ENCODE data around the gene DARS2.
"Not testable (repeated sequence)": the region's sequence is repeated elsewhere in the genome, so short reads cannot be mapped to it uniquely, and the experiment has no call there.

The DARS2 gene

DNA sequence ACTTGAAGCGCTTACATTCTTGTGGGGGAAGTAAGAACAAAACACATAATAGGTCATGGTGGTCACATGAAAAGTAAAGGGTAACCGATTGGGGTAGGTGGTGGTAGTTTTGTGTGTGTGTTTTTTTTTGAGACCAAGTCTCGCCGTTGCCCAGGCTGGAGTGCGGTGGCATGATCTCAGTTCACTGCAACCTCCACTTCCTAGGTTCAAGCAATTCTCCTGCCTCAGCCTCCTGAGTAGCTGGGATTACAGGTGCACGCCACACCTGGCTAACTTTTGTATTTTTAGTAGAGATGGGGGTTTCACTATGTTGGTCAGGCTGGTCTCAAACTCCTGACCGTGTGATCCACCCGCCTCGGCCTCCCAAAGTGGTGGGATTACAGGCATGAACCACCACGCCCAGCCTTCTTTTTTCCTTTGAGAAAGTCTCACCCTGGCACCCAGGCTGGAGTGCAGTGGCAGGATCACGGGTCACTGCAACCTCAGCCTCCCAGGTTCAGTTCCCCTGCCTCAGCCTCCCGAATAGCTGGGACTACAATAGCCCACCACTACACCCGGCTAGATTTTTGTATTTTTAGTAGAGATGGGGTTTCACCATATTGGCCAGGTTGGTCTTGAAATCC, 37.8 kb downstream of the DARS2 start:
- not testable (repeated sequence) for DNase-seq (ENCODE audit: low read depth)

DNA sequence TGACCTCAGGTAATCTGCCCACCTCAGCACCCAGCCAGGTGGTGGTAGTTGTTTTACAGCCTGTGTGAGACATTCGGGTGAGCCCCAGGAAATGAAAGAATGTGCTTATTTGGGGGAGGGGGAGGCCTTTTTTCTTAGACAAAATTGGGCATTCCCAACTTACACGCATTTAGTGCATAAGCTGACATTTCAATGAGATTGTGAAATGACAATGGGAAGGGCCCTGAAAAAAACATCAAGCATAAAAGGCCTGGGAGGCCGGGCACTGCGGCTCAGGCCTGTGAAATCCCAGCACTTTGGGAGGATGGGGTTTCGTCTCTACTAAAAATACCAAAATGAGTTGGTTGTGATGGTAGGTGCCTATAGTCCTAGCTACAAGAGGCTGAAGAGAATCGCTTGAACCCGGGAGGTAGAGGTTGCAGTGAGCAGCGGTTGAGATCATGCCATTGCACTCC, 38.3 kb downstream of the DARS2 start:
- no peak for DNase-seq (ENCODE audit: low read depth)

DNA sequence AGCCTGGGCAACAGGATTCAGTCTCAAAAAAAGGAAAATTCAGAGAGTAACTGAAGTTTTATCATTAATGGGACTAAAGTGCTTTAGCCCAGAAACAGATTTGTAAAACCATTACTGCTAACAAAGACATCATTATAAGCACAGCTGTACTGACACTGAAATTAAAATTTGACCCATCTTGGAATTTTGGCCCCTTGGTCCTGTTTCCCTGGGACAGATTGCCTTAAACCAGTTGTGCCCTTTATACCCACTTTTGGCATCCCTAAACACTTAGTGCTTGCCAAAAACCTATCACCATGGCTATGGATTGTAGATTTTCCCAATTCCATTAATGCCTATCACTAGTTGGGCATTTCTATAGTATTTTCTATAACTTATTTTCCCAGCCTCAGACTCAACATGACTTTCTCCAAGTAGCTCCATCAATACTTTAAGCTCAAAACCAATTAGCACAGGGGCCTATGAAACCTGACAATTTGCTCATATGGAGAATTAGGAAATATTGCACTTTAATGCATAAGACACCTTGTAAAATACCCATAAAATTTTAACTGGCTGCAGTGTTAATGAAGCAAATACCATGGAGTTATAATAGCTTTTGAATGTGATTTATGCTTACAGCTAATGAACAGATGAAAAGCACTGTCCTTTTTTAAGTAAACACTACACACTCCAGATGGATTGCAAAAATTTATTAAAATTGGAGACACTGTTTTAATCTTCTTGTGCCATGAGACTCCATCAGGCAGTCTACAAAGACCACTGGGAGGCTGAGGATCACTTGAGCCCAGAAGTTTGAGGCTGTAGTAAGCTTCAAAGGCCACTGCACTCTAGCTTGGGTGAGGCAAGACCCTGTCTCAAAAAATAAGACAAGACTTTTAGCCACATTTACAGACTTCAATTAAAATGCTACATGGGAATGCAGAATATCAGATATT, 39.0 kb downstream of the DARS2 start:
- DNase-seq (ENCODE audit: low read depth), result no peak

DNA sequence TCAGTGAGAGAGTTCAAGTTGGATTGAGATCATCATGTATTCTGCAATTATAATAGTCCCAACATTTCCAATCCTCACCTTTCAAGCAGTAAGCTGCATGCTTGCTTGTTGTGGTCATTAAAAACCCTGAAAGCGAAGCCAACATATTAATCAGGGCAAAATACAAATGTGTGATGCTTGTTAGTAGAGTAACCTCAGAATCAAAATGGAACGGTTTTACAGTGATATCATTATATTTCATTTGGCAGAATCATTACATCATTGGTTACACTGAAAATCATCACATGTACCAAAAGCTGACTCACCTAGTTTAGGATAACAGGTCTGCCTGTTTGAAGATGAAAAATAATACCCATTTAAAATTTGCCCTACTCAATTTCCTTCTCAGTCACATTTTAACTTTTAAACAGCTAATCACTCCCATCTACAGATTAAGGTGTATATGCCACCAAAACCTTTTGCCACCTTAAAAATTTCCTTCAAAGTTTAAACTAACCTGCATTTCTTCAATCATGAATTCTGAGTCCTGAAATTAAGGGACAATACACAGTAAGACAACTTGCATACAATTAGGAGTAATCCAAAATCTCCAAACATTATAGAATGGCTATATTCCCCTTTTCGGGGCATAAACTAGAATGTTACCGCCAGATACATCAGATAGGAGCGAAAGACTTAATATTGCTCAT, 39.9 kb downstream of the DARS2 start:
- DNase-seq (ENCODE audit: low read depth), result no peak

DNA sequence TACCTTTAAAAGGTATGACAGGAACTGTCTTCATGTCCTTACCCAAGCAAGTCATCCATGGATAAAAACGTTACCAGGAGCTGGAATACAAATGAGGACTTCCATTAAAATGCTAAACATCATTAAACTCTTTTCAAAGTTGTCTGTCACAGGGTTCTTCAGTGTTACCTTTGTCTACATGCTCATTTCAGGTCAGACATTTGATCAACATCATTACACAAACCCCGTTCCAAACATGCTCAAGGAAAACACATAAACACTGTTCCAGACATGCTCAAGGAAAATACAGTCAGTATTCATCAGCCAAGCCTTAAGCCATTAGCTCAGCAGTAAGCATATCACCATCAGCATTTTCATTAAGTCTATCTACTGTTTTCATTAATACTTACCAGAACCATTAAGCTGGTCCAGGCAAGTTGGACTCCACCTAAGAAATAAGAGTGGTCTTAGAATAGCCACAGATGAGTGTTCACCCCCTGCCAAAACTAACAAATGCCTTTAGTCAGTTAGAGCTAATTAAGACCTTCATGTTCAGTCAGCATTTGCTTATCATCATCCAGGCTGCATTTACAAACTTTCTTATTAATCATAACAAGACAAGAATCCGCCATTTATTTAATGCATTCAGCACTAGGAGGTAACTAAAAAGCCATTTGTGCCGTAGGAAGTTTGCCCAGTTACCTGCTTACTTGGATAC, 41.1 kb downstream of the DARS2 start:
- no peak for DNase-seq (ENCODE audit: low read depth)

DNA sequence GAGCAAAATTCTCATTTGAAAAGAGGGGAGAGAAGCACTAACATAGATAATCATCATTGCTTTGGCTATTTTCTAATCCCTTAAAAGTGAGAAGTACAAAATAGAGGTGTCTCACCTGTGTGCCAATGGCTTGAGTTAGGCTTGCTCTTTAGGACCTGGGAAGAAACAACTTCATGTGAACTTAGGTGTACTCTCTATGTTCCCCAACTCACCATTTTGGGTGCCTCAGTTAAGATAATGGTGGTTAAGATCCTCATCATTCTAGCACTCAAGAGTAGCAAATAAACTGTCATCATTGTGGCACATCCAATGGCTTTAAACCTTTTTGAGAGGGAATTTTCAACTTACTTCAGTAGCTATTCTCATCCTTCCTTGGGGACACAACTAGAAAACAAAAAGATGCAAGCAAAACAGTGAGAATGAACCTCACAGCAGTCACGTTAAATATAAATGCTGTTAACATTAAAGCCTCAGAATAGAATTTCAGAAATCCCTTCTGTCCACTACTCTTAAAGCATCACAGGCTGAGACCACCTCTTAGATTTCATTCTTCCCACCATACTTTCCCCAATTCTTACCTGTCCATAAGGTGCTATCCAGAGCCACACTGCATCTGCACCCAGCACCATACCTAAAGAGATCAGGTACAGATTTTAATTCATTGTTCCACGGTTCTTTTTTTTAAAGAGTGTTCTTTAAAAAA, 42.1 kb downstream of the DARS2 start:
- no peak for DNase-seq (ENCODE audit: low read depth)

DNA sequence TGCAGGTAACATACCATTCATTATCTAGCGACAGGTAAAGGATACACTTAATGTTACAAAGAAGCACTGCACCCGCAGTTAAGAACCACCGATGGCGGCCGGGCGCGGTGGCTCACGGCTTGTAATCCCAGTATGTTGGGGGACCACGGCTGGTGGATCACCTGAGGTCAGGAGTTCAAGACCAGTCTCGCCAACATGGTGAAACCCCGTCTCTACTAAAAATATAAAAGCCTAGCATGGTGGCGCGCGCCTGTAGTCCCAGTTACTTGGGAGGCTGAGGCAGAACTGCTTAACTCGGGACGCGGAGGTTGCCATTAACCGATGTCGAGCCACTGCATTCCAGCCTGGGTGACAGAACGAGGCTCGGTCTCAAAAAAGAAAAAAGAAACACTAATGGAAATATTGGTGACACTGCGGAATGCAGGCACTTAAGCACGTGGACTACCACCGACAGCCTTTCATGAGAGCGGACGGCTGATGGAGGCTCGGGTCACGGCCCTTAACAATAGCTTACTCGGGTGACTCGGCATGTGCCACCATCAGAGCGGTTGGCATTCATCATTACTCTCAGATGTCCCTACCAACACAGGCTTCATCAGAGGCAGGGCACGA, 42.8 kb downstream of the DARS2 start:
- DNase-seq (ENCODE audit: low read depth), result no peak

DNA sequence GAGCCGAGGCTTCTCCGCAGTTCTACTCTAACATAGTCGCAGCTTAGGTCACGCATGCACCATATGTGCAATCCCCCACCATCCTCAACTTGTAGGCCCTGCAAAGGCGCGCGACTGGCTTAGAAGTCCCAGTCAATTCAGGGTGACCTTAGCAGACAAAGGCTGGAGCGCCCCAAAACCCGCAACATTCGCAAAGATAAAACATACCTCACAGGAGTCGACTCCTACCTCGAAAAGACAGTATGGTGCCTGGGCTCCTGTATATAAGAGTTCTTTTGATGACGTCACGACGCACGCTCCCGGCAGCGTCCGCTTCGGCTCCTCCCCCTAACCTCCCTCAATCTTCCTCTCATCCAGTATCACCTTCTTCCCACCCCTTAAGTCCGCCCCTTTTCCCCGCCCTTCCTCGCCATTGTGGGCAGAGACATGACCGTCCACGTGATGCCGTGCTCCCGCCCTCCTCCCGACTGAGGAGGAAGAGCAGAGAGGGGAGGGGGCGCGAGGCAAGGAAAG, 43.3 kb downstream of the DARS2 start, which contains the start of gene GAS5:
Gene GAS5 (minus strand): TSS at position 237 of the 513 bp plus-strand sequence.
- DNase-seq (ENCODE audit: low read depth), result peak; percentile 98

DNA sequence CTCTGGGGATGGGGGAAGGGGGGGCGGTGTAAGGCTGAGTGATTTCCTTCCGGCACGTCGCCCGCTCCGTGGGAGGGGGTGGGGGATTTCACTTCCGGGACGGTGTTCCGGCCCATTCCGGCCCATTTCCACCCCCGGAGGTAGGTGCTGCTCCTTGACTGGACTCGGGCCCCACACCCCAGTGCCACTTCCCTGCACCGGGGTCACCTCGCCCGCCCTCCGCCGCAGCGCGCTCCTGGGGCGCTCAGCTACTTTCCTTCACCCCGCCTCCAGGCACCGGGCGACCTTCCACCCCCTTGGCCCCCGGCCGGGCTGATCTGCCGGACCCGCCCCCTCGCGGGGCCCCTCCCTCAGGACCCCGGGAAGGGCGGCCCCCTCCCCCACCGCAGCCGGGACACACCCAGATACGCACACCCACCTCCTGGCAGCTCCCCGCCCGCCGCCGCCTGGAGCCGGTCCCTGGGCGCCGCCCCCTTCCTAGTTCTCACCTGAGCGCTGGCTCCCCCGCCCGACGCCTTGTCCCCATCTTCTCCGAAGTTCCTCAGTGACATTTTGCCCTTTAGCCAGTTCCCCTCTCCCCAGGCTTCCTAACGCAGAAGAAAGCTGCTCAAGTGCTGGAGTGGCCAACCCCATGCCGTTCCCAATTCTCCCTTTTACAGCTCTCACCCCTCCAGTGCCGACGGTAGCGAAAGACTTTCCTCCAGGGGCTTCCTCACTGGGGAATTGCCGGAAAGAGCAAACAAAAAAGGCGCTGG, 44.0 kb downstream of the DARS2 start, which contains the start of gene ZBTB37:
Gene ZBTB37 (plus strand): TSS at position 115 of the 755 bp plus-strand sequence. CDS start 1,846 bp downstream, outside the sequence.
- peak; percentile 85 for DNase-seq (ENCODE audit: low read depth)

DNA sequence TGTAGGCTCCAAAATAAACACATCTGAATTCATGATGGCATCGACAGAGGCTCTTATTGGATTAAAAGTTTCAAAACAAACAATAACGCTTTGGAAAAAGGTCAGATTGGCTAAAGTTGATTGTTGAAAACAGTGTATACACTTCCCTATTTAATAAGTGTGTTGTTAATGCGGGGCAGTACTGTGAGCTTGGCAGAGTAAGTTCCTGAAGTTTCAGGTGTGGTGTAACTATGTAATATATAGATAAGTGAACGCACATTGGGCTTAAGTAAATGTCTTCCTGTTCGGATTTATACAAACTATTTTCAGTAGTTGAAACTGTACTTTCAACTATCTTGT, 44.5 kb downstream of the DARS2 start:
- no peak for DNase-seq (ENCODE audit: low read depth)

DNA sequence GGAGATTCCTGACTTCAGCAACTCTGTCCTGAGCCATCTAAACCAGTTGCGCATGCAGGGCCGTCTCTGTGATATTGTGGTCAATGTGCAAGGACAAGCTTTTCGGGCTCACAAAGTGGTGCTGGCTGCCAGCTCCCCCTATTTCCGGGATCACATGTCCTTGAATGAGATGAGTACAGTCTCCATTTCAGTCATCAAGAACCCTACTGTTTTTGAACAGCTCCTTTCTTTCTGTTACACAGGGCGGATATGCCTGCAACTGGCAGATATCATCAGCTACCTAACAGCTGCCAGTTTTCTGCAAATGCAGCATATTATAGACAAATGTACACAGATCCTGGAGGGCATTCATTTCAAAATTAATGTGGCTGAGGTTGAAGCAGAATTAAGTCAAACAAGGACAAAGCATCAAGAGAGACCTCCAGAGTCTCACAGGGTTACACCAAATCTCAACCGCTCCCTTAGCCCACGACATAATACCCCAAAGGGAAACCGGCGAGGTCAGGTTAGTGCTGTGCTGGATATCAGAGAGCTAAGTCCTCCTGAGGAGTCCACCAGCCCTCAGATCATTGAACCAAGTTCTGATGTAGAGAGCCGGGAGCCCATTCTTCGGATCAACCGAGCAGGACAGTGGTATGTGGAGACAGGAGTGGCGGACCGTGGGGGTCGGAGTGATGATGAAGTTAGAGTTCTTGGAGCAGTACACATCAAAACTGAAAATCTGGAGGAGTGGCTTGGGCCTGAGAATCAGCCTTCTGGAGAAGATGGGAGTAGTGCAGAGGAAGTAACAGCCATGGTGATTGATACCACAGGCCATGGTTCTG, 46.0 kb downstream of the DARS2 start:
- no peak for DNase-seq (ENCODE audit: low read depth)

DNA sequence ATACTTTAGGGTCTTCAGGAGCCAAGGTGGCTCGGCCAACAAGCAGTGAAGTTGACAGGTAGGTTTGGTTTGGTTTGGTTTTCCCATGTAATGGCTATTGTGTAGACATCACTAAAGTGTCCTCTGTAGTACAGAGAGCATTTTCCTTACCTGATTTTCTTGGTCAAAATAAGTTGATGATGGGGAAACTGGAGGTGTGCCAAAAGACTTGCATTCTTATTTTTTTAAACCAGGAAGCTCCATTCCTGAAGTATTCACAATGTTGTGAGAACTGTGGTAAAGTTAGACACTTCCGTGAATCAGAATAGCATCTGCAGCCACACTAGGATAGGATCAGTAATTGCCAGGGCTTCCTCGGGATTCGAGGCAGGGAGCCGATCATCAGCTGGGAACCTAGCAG, 46.6 kb downstream of the DARS2 start:
- no peak for DNase-seq (ENCODE audit: low read depth)

DNA sequence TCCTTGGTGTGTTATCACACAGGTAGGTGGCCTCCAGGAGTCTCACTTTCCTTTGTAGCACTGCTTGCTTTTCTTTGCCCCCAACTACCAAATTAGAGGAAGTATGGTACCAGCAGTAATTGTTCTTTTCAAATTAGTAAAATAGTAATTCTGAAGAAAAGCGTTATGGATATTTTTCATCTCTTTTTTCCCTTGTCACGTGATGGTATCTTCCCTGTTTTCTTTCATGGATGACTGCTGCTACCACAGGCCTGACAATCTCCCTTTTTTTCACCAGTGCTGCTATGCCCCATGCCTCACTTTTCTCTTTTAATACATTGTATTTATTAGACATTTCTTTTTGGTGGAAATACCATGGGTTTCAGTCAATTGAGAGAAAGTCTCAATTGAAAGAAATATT, 47.0 kb downstream of the DARS2 start:
- DNase-seq (ENCODE audit: low read depth), result no peak

DNA sequence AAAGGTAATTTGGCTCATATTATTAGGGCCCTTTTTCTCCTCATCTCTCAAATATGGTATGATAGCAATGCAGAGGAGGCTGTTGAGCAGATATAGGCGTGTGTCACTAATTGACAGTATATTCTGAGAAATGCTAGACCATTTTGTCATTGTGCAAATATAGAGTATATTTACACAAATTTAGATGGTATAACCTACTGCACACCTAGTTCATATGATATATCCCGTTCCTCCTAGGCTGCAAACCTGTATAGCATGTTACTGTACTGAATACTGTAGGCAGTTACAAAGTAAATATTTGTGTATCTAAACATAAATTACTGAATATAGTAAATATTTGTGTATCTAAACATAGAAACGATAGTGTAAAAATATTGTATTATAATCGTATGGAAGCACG, 52.3 kb downstream of the DARS2 start:
- no peak for DNase-seq (ENCODE audit: low read depth)

DNA sequence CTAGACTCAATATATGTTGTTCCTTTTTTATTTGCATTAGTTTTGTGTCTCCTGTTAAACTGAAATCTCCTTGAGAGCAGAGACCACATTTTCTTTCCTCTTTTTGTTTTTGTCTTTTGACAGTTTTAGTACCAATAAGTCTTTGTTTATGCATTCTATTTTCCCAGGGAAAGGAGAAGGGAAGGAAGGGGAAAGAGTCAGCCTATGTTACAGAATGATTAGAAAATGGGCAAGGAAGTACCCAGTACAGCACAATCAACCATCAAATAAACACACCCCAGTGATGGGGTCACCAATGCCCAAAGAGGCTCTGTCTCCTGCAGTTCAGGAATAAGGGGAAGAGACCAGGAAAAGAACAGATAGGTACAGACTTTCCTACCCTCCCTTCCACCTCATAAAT, 53.8 kb downstream of the DARS2 start:
- DNase-seq (ENCODE audit: low read depth), result no peak

DNA sequence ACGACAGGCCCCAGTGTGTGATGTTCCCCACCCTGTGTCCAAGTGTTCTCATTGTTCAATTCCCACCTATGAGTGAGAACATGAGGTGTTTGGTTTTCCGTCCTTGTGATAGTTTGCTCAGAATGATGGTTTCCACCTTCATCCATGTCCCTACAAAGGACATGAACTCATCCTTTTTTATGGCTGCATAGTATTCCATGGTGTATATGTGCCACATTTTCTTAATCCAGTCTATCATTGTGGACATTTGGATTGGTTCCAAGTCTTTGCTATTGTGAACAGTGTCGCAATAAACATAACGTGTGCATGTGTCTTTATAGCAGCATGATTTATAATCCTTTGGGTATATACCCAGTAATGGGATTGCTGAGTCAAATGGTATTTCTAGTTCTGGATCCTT, 56.6 kb downstream of the DARS2 start:
- DNase-seq (ENCODE audit: low read depth), result not testable (repeated sequence)

DNA sequence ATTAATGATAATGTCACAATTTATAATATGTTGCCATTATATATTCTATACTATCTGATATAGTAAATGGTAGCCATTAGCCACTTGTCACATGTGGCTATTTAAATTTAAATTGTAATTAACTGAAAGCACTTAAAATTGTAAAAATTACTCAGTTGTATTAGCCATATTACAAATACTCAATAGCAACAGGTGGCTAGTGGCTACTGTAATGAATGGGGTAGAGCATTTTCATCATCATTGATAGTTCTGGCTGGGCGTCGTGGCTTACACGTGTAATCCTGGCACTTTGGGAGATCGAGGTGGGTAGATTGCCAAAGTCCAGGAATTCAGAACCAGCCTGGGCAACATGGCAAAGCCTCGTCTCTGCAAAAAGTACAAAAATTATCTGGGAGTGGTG, 60.2 kb downstream of the DARS2 start:
- no peak for DNase-seq (ENCODE audit: low read depth)

DNA sequence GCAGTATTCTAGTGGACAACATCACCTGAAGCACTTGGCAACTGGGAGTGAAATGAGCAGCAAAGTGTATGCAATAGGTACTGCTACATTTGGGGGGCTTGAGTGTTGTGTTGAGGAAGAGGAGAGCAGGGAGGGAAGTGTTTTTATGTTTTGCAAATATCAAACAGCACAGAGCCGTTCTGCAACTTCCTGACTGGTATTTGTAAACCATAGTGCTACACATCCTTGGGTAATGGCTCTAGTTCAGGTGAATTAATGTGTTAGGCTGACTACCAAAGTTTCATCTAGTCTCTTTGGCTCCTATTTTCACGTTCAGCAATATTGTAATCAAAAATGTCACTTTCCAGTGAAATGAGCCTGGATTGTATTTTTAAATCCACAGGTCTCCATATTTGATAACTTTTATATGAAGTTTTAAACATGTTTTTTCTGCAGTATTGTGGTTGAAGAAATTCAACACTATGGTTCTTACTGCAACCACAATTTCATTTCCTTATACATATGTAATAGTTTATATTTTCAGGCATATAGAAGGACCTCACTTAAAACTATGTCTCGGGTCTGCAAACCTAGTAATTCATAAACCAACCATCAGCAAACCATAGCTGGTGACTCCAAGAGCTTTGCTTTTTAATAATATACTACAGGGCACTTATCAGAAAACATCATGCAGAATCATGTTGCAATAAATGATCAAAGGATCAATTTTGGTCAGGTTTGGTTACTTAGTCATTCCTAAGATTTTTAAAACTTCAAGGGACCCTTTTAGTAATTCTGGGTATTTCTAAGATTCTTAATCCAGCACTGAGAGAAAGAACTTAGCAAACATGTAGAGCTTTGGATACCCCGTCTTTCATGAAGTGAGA, 62.5 kb downstream of the DARS2 start:
- no peak for DNase-seq (ENCODE audit: low read depth)
